WERI-Rb-1 (cell line): Measurements from ENCODE around the gene CCDC158.
A peak's percentile ranks its signal among the peaks of the same experiment; 100 is the strongest.

ENCODE experiments used
- DNase-seq: peaks from one replicate; pipeline ENCODE4 v3.0.0-alpha.2; 2020
- H3K27ac ChIP-seq: fragments of 250-450 bp; sonication (Bioruptor Pico); 2 replicates; pipeline ENCODE4 v1.5.1; 2020; ENCODE audit warnings: mild to moderate bottlenecking, moderate library complexity
- H3K27me3 ChIP-seq: fragments of 250-450 bp; sonication (Bioruptor Pico); 2 replicates; pipeline ENCODE4 v1.5.1; 2021; ENCODE audit warnings: mild to moderate bottlenecking, low read depth, moderate library complexity; ENCODE audit not compliant: insufficient read depth, severe bottlenecking
- H3K36me3 ChIP-seq: fragments of 250-450 bp; sonication (Bioruptor Pico); 2 replicates; pipeline ENCODE4 v1.5.1; 2020; ENCODE audit warnings: mild to moderate bottlenecking, moderate library complexity
- H3K4me3 ChIP-seq: 2 replicates; pipeline ENCODE4 v1.5.1; 2011; ENCODE audit warnings: low read depth, mild to moderate bottlenecking, control low read depth, low read length
- H3K9me3 ChIP-seq: fragments of 250-450 bp; sonication (Bioruptor Pico); 2 replicates; pipeline ENCODE4 v1.5.1; 2021; ENCODE audit warnings: mild to moderate bottlenecking, moderate library complexity; ENCODE audit not compliant: severe bottlenecking
- CTCF ChIP-seq: IDR thresholded peaks from 2 replicates; pipeline ENCODE4 v1.5.1; 2011; ENCODE audit warnings: low read depth, mild to moderate bottlenecking, control low read depth, inconsistent platforms, low read length

The CCDC158 gene

GRCh38 chr4:76307660-76308014, 113.3 kb downstream of the CCDC158 start:
- H3K4me3 ChIP-seq, result no peak overlapping the region; the same call in 1 of the 2 replicates

GRCh38 chr4:76306882-76307659, 113.9 kb downstream of the CCDC158 start:
- peaks cover 15% of the 10 kb centered on the region for H3K36me3 ChIP-seq
- peak; percentile 70 for TF ChIP-seq CTCF
- H3K27me3 ChIP-seq, result no peaks in the 10 kb centered on the region
- no peaks in the 10 kb centered on the region for H3K9me3 ChIP-seq
- peak overlapping the region; percentile 70 for H3K27ac ChIP-seq
- H3K4me3 ChIP-seq, result peak overlapping the region; percentile 93
- peak; percentile 68 for DNase-seq

More at GRCh38 chr4:76307660-76308014, 113.3 kb downstream of the CCDC158 start:
- TF ChIP-seq CTCF, result no peak
- no peak for DNase-seq
- H3K9me3 ChIP-seq, result no peaks in the 10 kb centered on the region
- H3K27me3 ChIP-seq, result no peaks in the 10 kb centered on the region
- peaks cover 15% of the 10 kb centered on the region for H3K36me3 ChIP-seq
- H3K27ac ChIP-seq, result no peak overlapping the region

GRCh38 chr4:76305971-76306881, 114.7 kb downstream of the CCDC158 start, which contains the start of gene STBD1:
TSS of gene STBD1 (plus strand) at chr4:76306733. CDS start at chr4:76306770, 37 bp downstream.
- Histone ChIP-seq H3K9me3 (no peaks in the 10 kb centered on the region), H3K36me3 (peaks cover 15% of the 10 kb centered on the region), H3K4me3 (peak within 1 kb of the TSS; percentile 93), H3K27me3 (no peaks in the 10 kb centered on the region), H3K27ac (peak within 1 kb of the TSS; percentile 70)
- peak; percentile 82 for DNase-seq
- no peak for TF ChIP-seq CTCF

- no peak for TF ChIP-seq CTCF
- no peak for DNase-seq
- Histone ChIP-seq H3K36me3 (peaks cover 11% of the 10 kb centered on the region), H3K27me3 (no peaks in the 10 kb centered on the region), H3K27ac (no peak overlapping the region), H3K9me3 (no peaks in the 10 kb centered on the region), H3K4me3 (peak overlapping the region; percentile 93)
These were observed 115.8 kb downstream of the CCDC158 start for GRCh38 chr4:76305033-76305687.

GRCh38 chr4:76302826-76303438, 118.0 kb downstream of the CCDC158 start:
- no peak for TF ChIP-seq CTCF
- DNase-seq, result no peak
- Histone ChIP-seq H3K27ac (no peak overlapping the region), H3K27me3 (no peaks in the 10 kb centered on the region), H3K9me3 (peaks cover under 1% of the 10 kb centered on the region), H3K4me3 (no peak overlapping the region), H3K36me3 (no peaks in the 10 kb centered on the region)
